SK-N-SH (cell line): ENCODE results near the gene SEMG1. TPM values are rescaled to one million over a fixed set of nuclear protein-coding genes. Genes with fewer than 3 reads are reported as not detected.

Source experiments
- CTCF ChIA-PET: fragments of 300-600, 350-600 bp; formaldehyde crosslinking; extraction: SDS; loops from one replicate; lab custom pipeline; 2021; lab: Yijun Ruan, JAX
- POLR2A ChIA-PET: fragments of 350-600 bp; sonication (Branson Sonifier 250); formaldehyde crosslinking; extraction: SDS; loops from one replicate; lab custom pipeline; 2020; ENCODE audit warnings: antibody characterized with exemption, inconsistent platforms; lab: Yijun Ruan, JAX
- DNase-seq: peaks from one replicate; pipeline ENCODE4 v3.0.0; 2012
- H2AFZ ChIP-seq: fragments of 200-600 bp; sonication (generic); 2 replicates; pipeline ENCODE4 v1.8.1; 2016; ENCODE audit warnings: antibody characterized with exemption, mild to moderate bottlenecking, low read depth
- H3F3A ChIP-seq: fragments of 200-600 bp; sonication (generic); replicated peaks from 2 replicates; pipeline ENCODE3; 2016; ENCODE audit warnings: antibody characterized with exemption, mild to moderate bottlenecking; ENCODE audit not compliant: insufficient read depth
- H3K27ac ChIP-seq, 2 experiments: fragments of 200-500 bp in 1 of 2; fragments of 200-600 bp in 1 of 2; sonication (Bioruptor generic) in 1 of 2; sonication (generic), shearing (Covaris generic) in 1 of 2; 2 replicates each; pipeline versions ENCODE4 v1.5.1 to v1.6.1; 2014 to 2016; ENCODE audit warnings: low read depth in 2 of 2, inconsistent platforms in 1 of 2, low read length in 1 of 2, mild to moderate bottlenecking in 1 of 2, mixed read lengths in 1 of 2
- H3K27me3 ChIP-seq: fragments of 200-600 bp; sonication (generic), shearing (Covaris generic); 2 replicates; pipeline ENCODE4 v1.6.1; 2016; ENCODE audit warnings: mixed run types; ENCODE audit not compliant: insufficient read depth
- H3K36me3 ChIP-seq, 2 experiments: fragments of 200-500 bp in 1 of 2; fragments of 200-600 bp in 1 of 2; sonication (Bioruptor generic) in 1 of 2; sonication (generic) in 1 of 2; replicated peaks in 1 of 2; 2 replicates each; pipeline versions ENCODE3 to v1.5.1; 2014 to 2016; ENCODE audit warnings: low read length in 1 of 2, mild to moderate bottlenecking in 1 of 2; ENCODE audit not compliant: insufficient read depth in 2 of 2, control insufficient read depth in 1 of 2
- H3K4me1 ChIP-seq, 2 experiments: fragments of 200-500 bp in 1 of 2; fragments of 200-600 bp in 1 of 2; sonication (Bioruptor generic) in 1 of 2; sonication (generic), shearing (Covaris generic) in 1 of 2; 2 replicates each; pipeline versions ENCODE4 v1.5.1 to v1.6.1; 2014 to 2016; ENCODE audit warnings: low read depth in 1 of 2, low read length in 1 of 2, mixed run types in 1 of 2; ENCODE audit not compliant: insufficient read depth in 2 of 2, control insufficient read depth in 1 of 2
- H3K4me2 ChIP-seq: fragments of 200-600 bp; sonication (generic), shearing (Covaris generic); 2 replicates; pipeline ENCODE4 v1.6.1; 2017; ENCODE audit warnings: mixed run types
- H3K4me3 ChIP-seq, 2 experiments: fragments of 200-500 bp in 1 of 2; fragments of 200-600 bp in 1 of 2; sonication (Bioruptor generic) in 1 of 2; sonication (generic), shearing (Covaris generic) in 1 of 2; 2 replicates each; pipeline versions ENCODE4 v1.5.1 to v1.8.1; 2014 to 2016; ENCODE audit warnings: low read depth in 2 of 2, inconsistent platforms in 1 of 2, low read length in 1 of 2, mild to moderate bottlenecking in 1 of 2, mixed read lengths in 1 of 2, moderate library complexity in 1 of 2
- H3K79me2 ChIP-seq: fragments of 200-600 bp; sonication (generic); 2 replicates; pipeline ENCODE4 v1.8.1; 2017; ENCODE audit warnings: mild to moderate bottlenecking; ENCODE audit not compliant: insufficient read depth
- H3K9ac ChIP-seq: fragments of 200-600 bp; sonication (generic); 2 replicates; pipeline ENCODE4 v1.6.1; 2017; ENCODE audit warnings: mixed run types
- H3K9me2 ChIP-seq: fragments of 200-600 bp; sonication (generic); 2 replicates; pipeline ENCODE4 v1.6.1; 2017; ENCODE audit warnings: mixed run types
- H3K9me3 ChIP-seq: fragments of 200-600 bp; sonication (generic); 2 replicates; pipeline ENCODE4 v1.6.1; 2017; ENCODE audit warnings: mixed run types, mild to moderate bottlenecking, moderate library complexity
- H4K20me1 ChIP-seq: fragments of 200-600 bp; sonication (generic); 2 replicates; pipeline ENCODE4 v1.6.1; 2017; ENCODE audit warnings: mild to moderate bottlenecking, mixed run types; ENCODE audit not compliant: insufficient read depth
- CHD2 ChIP-seq: fragments of 150-350 bp; IDR thresholded peaks from 2 replicates; pipeline ENCODE4 v1.6.1; 2018; ENCODE audit warnings: low read length; ENCODE audit not compliant: partially characterized antibody
- ELF1 ChIP-seq: IDR thresholded peaks from 2 replicates; pipeline ENCODE4 v1.4.0; 2012
- EZH2phosphoT487 ChIP-seq: fragments of 200-600 bp; sonication (generic); IDR thresholded peaks from 2 replicates; pipeline ENCODE4 v1.6.1; 2017; ENCODE audit warnings: low read depth, mixed run types, mild to moderate bottlenecking, antibody characterized with exemption, moderate library complexity, borderline replicate concordance
- FOXJ3 ChIP-seq: sonication (generic); formaldehyde crosslinking; IDR thresholded peaks from 2 replicates; pipeline ENCODE4 v1.5.1; 2020; ENCODE audit warnings: mild to moderate bottlenecking, missing genetic modification reagents
- FOXM1 ChIP-seq: IDR thresholded peaks from 2 replicates; pipeline ENCODE4 v1.4.0; 2012; ENCODE audit warnings: low read depth, mild to moderate bottlenecking
- GABPA ChIP-seq: IDR thresholded peaks from 2 replicates; pipeline ENCODE4 v1.4.0; 2012; ENCODE audit warnings: low read depth, mild to moderate bottlenecking
- MAX ChIP-seq: IDR thresholded peaks from 2 replicates; pipeline ENCODE4 v1.4.0; 2012; ENCODE audit warnings: low read depth
- MEF2A ChIP-seq: IDR thresholded peaks from 2 replicates; pipeline ENCODE4 v1.4.0; 2012; ENCODE audit warnings: low read depth, borderline replicate concordance
- MXI1 ChIP-seq: IDR thresholded peaks from 2 replicates; pipeline ENCODE4 v1.6.1; 2012; ENCODE audit warnings: mild to moderate bottlenecking, low read depth, low read length, improper control_type of control experiment
- NRF1 ChIP-seq: IDR thresholded peaks from 2 replicates; pipeline ENCODE4 v1.6.1; 2012; ENCODE audit warnings: low read depth, mild to moderate bottlenecking, low read length
- PBX3 ChIP-seq: IDR thresholded peaks from 2 replicates; pipeline ENCODE4; 2012
- REST ChIP-seq: IDR thresholded peaks from 2 replicates; pipeline ENCODE4 v1.6.1; 2012; ENCODE audit warnings: mild to moderate bottlenecking, low read depth, low read length, moderate library complexity
- RFX5 ChIP-seq: IDR thresholded peaks from 2 replicates; pipeline ENCODE4 v1.6.1; 2012; ENCODE audit warnings: mild to moderate bottlenecking, improper control_type of control experiment, low read length
- RXRA ChIP-seq: IDR thresholded peaks from 2 replicates; pipeline ENCODE4 v1.4.0; 2012; ENCODE audit warnings: low read depth, mild to moderate bottlenecking, borderline replicate concordance
- SIN3A ChIP-seq: IDR thresholded peaks from 2 replicates; pipeline ENCODE4 v1.6.1; 2012; ENCODE audit warnings: low read depth, mild to moderate bottlenecking, low read length, moderate library complexity, borderline replicate concordance
- SMC3 ChIP-seq: IDR thresholded peaks from 2 replicates; pipeline ENCODE4 v1.6.1; 2012; ENCODE audit warnings: low read depth, low read length, improper control_type of control experiment
- TAF1 ChIP-seq: IDR thresholded peaks from 2 replicates; pipeline ENCODE4 v1.6.1; 2012; ENCODE audit warnings: low read depth, mild to moderate bottlenecking, low read length, moderate library complexity, borderline replicate concordance
- TEAD4 ChIP-seq: IDR thresholded peaks from 2 replicates; pipeline ENCODE4 v1.4.0; 2012; ENCODE audit warnings: mild to moderate bottlenecking, borderline replicate concordance; ENCODE audit not compliant: insufficient read depth
- YY1 ChIP-seq: IDR thresholded peaks from 2 replicates; pipeline ENCODE4 v1.4.0; 2012; ENCODE audit warnings: low read depth, mild to moderate bottlenecking
- WGBS: methylation state at CpG from one replicate; pipeline ENCODE4 v1.1.6; 2017; ENCODE audit warnings: low lambda C conversion rate; 5-methylcytosine and 5-hydroxymethylcytosine counted together
- polyA plus RNA-seq, 3 experiments: library from polyadenylated mRNA; depleted of rRNA; stranded (reverse); fragments of >200 nt; gene quantifications; 2 replicates each; pipeline ENCODE4 v1.2.3, GENCODE V29; 2012

Gene SEMG1
- polyA plus RNA-seq, 1 of the 3 experiments (the other 2 are of a cell fraction) = not detected

DNA sequence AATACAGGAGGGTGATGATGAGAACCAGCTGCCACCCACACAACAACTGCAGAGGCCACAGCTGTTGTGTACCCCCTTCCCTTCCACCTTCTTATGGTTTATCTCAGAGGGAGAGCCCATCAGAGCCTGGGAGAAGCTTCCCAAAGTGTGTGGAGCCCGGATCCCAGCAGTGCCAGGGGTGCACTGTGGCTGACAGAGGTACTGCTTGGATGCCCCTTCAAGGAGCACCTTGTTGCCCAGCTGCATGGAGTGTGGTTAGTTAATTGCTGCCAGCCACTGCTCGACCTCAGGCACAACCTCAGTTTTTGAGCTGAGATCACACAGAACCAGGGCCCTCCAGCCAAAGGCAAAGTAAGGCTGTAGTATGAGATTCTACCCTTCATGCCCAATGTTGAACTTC lies 19.1 kb upstream of the SEMG1 start:
- WGBS = 0% methylated on average over 2 of the region's 2 CpGs
- CTCF ChIA-PET = interaction anchor here (1.2 kb wide), 1 partner anchor 283 kb away, joined by 3 read pairs; no protein-coding TSS in a partner anchor
- H3K36me3 ChIP-seq = no peaks in the 10 kb centered on the region

GRCh38 chr20:45189067-45189609 lies 17.7 kb upstream of the SEMG1 start:
- H3K79me2 ChIP-seq = no peaks in the 10 kb centered on the region
- H3K9ac ChIP-seq = no peak overlapping the region
- H3K36me3 ChIP-seq = no peaks in the 10 kb centered on the region
- peaks cover 11% of the 10 kb centered on the region; the same call in 1 of the 2 replicates for H3K27me3 ChIP-seq
- 30% methylated on average over 3 of the region's 3 CpGs for WGBS
- no peak overlapping the region for H3K27ac ChIP-seq
- H3K9me2 ChIP-seq = no peaks in the 10 kb centered on the region
- POLR2A ChIA-PET = no interaction called here
- no peaks in the 10 kb centered on the region for H4K20me1 ChIP-seq
- no peak overlapping the region for H3K4me3 ChIP-seq
- CTCF ChIA-PET = no interaction called here
- no peak for DNase-seq
- no peak for TF ChIP-seq CHD2
- no peak for TF ChIP-seq REST
- TF ChIP-seq, all 33 proteins: peak for 0
- Histone ChIP-seq H3K4me1 (no peaks in the 10 kb centered on the region), H3K9me3 (no peaks in the 10 kb centered on the region), H3K4me2 (no peak overlapping the region), H3F3A (no peaks in the 10 kb centered on the region), H2AFZ (no peak overlapping the region)

More for the DNA sequence above, 19.1 kb upstream of the SEMG1 start:
- no peaks in the 10 kb centered on the region for H3K9me2 ChIP-seq
- H3K4me3 ChIP-seq = no peak overlapping the region
- TF ChIP-seq TEAD4 = no peak
- TF ChIP-seq FOXM1 = no peak
- no peak for TF ChIP-seq TAF1
- TF ChIP-seq NRF1 = no peak
- no peak for TF ChIP-seq RXRA
- peaks cover 11% of the 10 kb centered on the region; the same call in 1 of the 2 replicates for H3K27me3 ChIP-seq
- no peak overlapping the region for H3K4me2 ChIP-seq
- no peaks in the 10 kb centered on the region for H3K79me2 ChIP-seq
- no peaks in the 10 kb centered on the region for H3F3A ChIP-seq
- DNase-seq = no peak
- H3K4me1 ChIP-seq = no peaks in the 10 kb centered on the region
- no peak overlapping the region for H3K9ac ChIP-seq
- no peak overlapping the region for H2AFZ ChIP-seq
- no peaks in the 10 kb centered on the region for H4K20me1 ChIP-seq
- POLR2A ChIA-PET = no interaction called here
- H3K27ac ChIP-seq = no peak overlapping the region
- no peaks in the 10 kb centered on the region for H3K9me3 ChIP-seq

GRCh38 chr20:45189861-45190260 lies 17.0 kb upstream of the SEMG1 start:
- WGBS = 6% methylated on average over 3 of the region's 3 CpGs
- ChIA-PET CTCF (no interaction called here), POLR2A (no interaction called here)
- no peaks in the 10 kb centered on the region for H3F3A ChIP-seq
- H3K36me3 ChIP-seq = no peaks in the 10 kb centered on the region
- H4K20me1 ChIP-seq = no peaks in the 10 kb centered on the region
- no peak overlapping the region for H3K4me3 ChIP-seq
- H3K27me3 ChIP-seq = peaks cover 11% of the 10 kb centered on the region; the same call in 1 of the 2 replicates
- H3K4me1 ChIP-seq = no peaks in the 10 kb centered on the region
- H3K79me2 ChIP-seq = no peaks in the 10 kb centered on the region
- no peaks in the 10 kb centered on the region for H3K9me2 ChIP-seq
- no peak for DNase-seq
- no peak overlapping the region for H3K4me2 ChIP-seq
- no peak overlapping the region for H2AFZ ChIP-seq
- no peak overlapping the region for H3K27ac ChIP-seq
- no peaks in the 10 kb centered on the region for H3K9me3 ChIP-seq
- H3K9ac ChIP-seq = no peak overlapping the region
- TF ChIP-seq YY1 (no peak), PBX3 (no peak), MAX (no peak), EZH2phosphoT487 (no peak), SIN3A (no peak), RFX5 (no peak), ELF1 (no peak), GABPA (no peak), MXI1 (no peak), NRF1 (no peak), MEF2A (no peak), FOXJ3 (CRISPR knock-in tag) (no peak), SMC3 (no peak)
